ENCODE data around the gene RUNX1.

DNA sequence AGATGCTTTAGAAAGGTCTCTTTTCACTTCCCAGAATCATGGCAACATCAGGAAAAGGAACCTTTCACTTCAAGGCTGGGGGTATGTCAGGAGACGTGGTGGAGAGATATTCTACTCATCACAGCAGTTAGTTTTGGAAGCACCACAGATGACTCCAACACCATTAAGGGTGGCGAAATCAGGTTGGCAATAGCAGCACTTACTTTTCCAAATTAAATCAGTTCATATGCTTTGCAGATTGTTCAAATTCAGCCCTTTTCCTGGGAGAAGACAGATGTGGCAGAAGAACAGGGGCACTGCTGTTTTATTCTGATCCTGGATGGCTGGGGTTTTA, 79.0 kb downstream of the RUNX1 start:
- no peak for TF ChIP-seq MED1 (CRISPR knock-in tag; IDR thresholded peaks at IDR 0.05)
- TF ChIP-seq ZSCAN20 (CRISPR knock-in tag; IDR thresholded peaks at IDR 0.05; ENCODE audit: borderline replicate concordance): no peak
- TF ChIP-seq, protein P1, sequence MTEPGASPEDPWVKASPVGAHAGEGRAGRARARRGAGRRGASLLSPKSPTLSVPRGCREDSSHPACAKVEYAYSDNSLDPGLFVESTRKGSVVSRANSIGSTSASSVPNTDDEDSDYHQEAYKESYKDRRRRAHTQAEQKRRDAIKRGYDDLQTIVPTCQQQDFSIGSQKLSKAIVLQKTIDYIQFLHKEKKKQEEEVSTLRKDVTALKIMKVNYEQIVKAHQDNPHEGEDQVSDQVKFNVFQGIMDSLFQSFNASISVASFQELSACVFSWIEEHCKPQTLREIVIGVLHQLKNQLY (CRISPR knock-in tag; IDR thresholded peaks at IDR 0.05): no peak
- no peak for TF ChIP-seq EZH2 (conservative IDR thresholded peaks at IDR 0.05; ENCODE audit: low read depth, low read length)
- no peak for TF ChIP-seq KDM1A (CRISPR knock-in tag; IDR thresholded peaks at IDR 0.05)
- TF ChIP-seq, protein P2, sequence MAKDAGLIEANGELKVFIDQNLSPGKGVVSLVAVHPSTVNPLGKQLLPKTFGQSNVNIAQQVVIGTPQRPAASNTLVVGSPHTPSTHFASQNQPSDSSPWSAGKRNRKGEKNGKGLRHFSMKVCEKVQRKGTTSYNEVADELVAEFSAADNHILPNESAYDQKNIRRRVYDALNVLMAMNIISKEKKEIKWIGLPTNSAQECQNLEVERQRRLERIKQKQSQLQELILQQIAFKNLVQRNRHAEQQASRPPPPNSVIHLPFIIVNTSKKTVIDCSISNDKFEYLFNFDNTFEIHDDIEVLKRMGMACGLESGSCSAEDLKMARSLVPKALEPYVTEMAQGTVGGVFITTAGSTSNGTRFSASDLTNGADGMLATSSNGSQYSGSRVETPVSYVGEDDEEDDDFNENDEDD (CRISPR knock-in tag; IDR thresholded peaks at IDR 0.05; ENCODE audit: borderline replicate concordance): no peak
- TF ChIP-seq SIN3B (IDR thresholded peaks at IDR 0.05; ENCODE audit: low read length): no peak
- no peak for TF ChIP-seq ZNF205 (CRISPR knock-in tag; IDR thresholded peaks at IDR 0.05)
- TF ChIP-seq, protein P3, sequence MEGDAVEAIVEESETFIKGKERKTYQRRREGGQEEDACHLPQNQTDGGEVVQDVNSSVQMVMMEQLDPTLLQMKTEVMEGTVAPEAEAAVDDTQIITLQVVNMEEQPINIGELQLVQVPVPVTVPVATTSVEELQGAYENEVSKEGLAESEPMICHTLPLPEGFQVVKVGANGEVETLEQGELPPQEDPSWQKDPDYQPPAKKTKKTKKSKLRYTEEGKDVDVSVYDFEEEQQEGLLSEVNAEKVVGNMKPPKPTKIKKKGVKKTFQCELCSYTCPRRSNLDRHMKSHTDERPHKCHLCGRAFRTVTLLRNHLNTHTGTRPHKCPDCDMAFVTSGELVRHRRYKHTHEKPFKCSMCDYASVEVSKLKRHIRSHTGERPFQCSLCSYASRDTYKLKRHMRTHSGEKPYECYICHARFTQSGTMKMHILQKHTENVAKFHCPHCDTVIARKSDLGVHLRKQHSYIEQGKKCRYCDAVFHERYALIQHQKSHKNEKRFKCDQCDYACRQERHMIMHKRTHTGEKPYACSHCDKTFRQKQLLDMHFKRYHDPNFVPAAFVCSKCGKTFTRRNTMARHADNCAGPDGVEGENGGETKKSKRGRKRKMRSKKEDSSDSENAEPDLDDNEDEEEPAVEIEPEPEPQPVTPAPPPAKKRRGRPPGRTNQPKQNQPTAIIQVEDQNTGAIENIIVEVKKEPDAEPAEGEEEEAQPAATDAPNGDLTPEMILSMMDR (CRISPR knock-in tag; IDR thresholded peaks at IDR 0.05): no peak

Data from HepG2 (cell line).